ENCODE data around the gene ZNF425. TPM values are rescaled to one million over a fixed set of nuclear protein-coding genes. Genes with fewer than 3 reads are reported as not detected.
"Not testable (repeated sequence)": the region's sequence is repeated elsewhere in the genome, so short reads cannot be mapped to it uniquely, and the experiment has no call there.

Gene ZNF425
- total RNA-seq, 1 donor from 2014 or later: 3.0 TPM

DNA sequence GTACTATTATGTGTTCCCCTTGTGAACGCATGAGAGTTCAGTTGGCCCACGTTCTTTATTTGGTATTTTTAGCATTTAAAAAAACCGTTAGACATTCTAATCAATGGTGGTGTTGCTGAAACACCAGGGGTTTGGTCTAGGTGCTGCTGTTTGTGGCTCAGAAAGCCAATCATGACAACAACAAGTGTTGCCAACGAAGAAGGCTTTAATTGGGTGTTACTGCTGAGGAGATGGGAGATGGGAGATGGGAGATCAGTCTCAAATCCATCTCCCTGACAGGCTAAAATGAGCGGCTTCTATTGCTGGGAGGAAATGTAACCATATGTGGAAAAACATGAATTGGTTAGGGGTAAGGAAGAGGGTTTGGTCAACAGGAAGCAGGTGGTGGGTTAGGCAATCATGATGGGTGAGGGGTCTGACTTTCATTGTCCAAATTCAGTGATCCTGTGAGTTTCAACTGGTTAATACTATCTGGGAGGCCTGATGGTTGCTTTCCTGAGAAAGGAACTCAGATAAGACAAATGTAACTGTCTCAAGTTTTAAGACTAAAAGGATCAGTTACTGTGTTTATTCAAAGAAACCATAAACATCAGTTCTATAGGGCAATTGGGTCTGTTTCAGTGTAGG is 4.6 kb upstream of the ZNF425 start:
- DNase-seq (ENCODE audit: low spot score): no peak

DNA sequence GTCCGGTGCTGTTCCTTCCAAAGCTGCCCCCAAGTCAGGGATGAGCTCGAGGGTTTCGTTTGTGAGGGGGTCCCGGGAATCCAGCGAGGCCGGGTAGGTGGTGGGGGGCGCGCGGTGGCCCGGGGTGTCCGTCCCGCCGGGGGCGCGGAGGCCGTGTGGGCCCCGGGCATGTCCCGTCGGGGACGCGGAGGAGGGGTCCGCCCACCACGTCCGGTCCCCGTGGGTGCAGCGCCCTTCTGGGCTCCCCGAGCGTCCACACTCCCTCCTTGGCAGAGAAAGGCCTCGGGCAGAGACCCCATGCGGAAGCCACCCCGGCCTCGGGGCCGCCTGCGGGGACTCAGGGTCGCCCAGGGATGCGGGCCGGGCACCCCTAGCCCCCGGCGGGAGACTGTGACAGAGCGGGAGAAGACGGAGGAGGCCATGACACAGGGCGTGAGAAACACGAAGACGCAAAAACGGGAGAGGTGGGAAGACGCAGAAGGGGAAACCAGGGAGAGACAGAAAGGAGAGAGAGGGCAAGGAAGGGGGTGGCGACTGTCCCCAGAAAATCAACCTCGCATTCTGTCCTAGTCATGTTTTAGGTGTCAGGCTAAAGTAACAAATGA is 640 bp upstream of the ZNF425 start:
- peak; percentile 67 for DNase-seq (ENCODE audit: low spot score)

DNA sequence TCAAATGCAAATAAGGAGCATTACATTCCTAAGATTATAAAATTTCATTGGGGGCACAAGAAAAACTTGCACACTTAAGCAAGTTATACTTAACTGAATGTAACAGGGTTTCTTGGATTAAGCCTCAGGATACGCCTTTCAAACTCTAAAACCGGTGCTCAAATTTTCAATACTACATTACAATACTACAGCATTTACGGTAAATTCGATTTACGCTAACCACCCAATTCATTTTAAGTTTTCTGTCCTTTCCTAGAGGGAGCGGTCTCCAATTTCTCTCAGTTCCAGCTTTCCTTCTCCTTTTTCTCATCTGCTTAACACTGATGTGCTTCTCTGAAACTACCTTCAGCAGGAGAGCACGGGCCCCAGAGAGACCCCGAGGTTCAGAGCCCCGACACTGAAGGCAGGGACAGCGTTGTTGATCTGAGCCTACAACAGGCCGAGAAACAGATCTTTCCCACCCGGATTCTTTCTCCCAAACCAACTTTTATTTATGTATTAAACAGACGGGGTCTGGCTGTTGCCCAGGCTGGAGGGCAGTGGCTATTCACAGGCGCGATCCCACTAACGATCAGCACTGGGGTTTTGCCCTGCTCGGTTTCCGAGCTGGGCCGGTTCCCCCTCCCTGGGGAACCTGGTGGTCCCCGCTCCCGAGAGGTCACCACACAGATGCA is 798 bp downstream of the ZNF425 start:
- no peak for DNase-seq (ENCODE audit: low spot score)

DNA sequence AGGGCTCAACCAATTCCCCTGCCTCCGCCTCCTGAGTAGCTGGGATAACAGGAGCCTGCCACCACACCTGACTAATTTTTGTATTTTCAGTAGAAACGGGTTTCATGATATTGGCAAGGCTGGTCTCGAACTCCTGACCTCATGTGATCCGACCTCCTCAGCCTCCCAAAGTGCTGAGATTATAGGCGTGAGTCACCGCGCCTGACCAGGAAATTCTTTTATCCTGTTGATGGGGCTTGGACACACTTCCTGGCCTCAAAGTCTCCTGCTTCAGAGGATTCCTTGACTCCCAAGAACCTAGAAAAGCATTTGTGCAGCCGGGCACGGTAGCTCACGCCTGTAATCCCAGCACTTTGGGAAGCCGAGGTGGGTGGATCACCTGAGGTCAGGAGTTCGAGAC is 16.2 kb downstream of the ZNF425 start:
- DNase-seq (ENCODE audit: low spot score): no peak

GRCh38 chr7:149104749-149105148 is 21.4 kb downstream of the ZNF425 start:
- DNase-seq (ENCODE audit: low spot score): no peak

DNA sequence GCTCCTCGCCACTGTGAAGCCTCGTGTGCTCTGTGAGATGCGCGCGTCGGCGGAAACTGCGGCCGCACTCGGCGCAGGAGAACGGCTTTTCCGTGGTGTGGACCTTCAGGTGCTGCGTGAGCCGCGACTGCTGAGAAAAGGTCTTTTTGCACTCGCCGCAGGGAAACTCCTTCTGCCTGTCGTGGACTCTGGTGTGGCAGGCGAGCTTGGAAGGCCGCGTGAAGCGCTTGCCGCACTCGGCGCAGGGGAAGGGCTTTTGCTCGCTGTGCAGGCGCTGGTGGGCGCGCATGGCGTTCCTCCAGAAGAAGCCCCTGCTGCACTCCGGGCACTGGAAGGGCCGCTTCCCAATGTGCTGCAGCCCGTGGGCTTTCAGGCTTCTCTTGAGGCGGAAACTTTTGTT is 21.9 kb downstream of the ZNF425 start:
- no peak for DNase-seq (ENCODE audit: low spot score)

- no peak for DNase-seq (ENCODE audit: low spot score)
Measured at GRCh38 chr7:149103424-149103823, 22.7 kb downstream of the ZNF425 start.

DNA sequence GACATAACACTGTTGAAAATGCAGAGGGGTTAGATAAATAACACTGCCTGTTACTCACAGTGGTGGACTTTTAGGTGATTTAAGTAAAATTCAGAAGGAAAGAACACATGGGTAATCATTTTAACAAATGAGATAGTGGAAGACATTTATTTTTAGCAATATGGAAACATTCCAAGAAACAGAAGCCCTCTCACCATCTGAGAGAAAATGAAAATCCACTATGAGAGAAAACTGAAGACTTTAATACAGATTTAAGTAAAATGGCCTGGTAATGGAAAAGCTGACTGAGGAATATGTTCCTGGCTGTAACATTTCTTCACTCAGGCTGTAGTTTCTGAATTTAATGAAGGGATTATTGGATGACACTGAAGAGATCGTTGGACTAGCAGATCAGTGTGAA is 23.5 kb downstream of the ZNF425 start:
- no peak for DNase-seq (ENCODE audit: low spot score)

- no peak for DNase-seq (ENCODE audit: low spot score)
Measured at GRCh38 chr7:149100821-149101220, 25.3 kb downstream of the ZNF425 start.

- no peak for DNase-seq (ENCODE audit: low spot score)
Measured at GRCh38 chr7:149099058-149099457, 27.1 kb downstream of the ZNF425 start.

DNA sequence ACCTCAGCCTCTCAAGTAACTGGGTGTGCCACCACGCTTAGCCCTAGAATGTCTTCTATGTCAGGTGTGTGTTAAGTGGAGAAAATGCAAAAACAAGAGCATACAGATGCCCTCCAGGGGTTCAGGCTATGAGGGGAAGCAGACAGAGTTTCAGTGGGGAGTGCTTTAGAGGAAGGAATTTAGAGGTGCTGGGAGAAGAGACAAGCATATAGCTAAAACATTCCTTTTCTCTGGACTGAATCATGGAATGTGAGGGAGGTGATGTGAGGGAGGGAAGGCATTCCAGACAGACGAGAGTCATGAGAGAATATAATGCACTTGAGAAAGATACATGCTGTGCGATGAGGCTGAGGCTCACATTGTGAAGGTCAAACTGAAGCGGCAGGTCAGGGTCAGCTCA is 29.0 kb downstream of the ZNF425 start:
- DNase-seq (ENCODE audit: low spot score): no peak

- DNase-seq (ENCODE audit: low spot score): no peak
Measured at GRCh38 chr7:149093228-149093627, 32.9 kb downstream of the ZNF425 start.

GRCh38 chr7:149092244-149092643 is 33.9 kb downstream of the ZNF425 start:
- DNase-seq (ENCODE audit: low spot score): not testable (repeated sequence)

GRCh38 chr7:149090397-149091195 is 35.5 kb downstream of the ZNF425 start, which contains the start of gene ZNF786:
TSS of gene ZNF786 (minus strand) at chr7:149090718. CDS start at chr7:149090640, 78 bp downstream.
- peak; percentile 88 for DNase-seq (ENCODE audit: low spot score)

- no peak for DNase-seq (ENCODE audit: low spot score)
Measured at GRCh38 chr7:149087376-149087775, 38.7 kb downstream of the ZNF425 start.

DNA sequence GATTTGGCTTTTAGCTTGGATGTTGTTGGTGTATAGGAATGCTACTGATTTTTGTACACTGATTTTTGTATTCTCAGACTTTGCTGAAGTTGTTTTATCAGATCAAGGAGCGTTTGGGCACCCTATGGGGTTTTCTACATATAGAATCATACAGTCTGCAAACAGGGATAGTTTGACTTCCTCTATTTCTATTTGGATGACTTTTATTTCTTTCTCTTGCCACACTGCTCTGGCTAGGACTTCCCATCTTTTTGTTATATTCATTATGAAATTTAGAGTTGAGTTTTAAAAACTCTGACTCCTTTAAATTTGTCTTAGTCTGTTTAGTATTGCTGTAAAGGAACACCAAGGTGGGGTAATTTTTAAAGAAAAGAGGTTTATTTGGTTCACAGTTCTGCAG is 40.3 kb downstream of the ZNF425 start:
- DNase-seq (ENCODE audit: low spot score): no peak

DNA sequence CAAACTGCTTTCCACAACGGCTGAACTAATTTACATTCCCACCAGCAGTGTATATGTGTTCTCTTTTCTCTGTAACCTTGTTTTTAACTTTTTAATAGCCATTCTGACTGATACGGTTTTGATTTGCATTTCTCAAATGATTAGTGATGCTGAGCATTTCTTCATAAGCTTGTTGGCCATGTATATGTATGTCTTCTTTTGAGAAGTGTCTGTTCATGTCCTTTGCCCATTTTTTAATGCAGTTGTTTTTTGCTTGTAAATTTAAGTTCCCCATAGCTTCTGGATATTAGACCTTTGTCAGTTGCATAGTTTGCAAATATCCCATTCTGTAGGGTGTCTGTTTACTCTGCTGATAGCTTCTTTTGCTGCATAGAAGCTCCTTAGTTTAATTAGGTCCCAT is 41.7 kb downstream of the ZNF425 start:
- DNase-seq (ENCODE audit: low spot score): no peak

GRCh38 chr7:149081914-149082313 is 44.2 kb downstream of the ZNF425 start:
- no peak for DNase-seq (ENCODE audit: low spot score)

- DNase-seq (ENCODE audit: low spot score): no peak
Measured at GRCh38 chr7:149077594-149077993, 48.5 kb downstream of the ZNF425 start.

- no peak for DNase-seq (ENCODE audit: low spot score)
Measured at GRCh38 chr7:149075286-149075685, 50.8 kb downstream of the ZNF425 start.

DNA sequence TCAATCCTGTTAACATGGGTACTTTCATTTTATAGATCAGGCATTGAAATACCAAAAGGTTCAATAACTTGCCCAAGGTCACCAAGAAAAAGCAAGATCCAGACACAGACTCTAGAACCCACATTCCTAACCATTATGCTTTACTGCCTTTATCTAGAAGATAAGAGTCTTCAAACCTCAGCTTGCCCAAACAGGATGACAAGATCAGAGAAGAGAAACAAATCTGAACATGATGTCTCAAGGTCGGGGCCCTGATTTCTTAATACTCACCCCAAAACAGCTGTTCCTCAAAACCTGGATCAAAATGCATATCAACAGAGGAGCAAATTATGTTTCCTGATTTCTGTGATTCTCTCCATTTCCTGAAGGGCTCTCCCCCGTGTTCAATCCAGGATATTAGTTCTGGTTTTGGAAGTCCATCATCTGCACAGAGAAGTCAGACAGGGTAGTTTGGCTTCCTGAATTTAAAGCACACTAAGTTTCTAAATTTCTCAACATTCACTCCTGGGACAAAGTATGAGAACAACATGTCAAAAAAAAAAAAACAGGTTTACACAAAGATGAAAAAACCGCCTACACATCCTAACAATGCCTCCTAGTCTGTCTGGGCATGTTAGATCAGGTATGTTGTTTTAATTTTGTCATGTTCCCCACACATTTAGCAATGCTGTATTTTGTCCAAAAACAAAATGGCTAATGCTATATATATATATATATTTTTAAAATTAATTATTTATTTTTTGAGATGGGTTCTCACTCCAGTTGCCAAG is 51.8 kb downstream of the ZNF425 start:
- DNase-seq (ENCODE audit: low spot score): no peak

- no peak for DNase-seq (ENCODE audit: low spot score)
Measured at GRCh38 chr7:149072438-149072775, 53.7 kb downstream of the ZNF425 start.

Data from ureter (tissue), 1 donor.